Glutamatergic neuron (in vitro differentiated cells): ENCODE data around the gene HYOU1. TPM values are rescaled to one million over a fixed set of nuclear protein-coding genes. Genes with fewer than 3 reads are reported as not detected.

Experiments
- DNase-seq: peaks from one replicate; pipeline ENCODE4 v3.0.0; 2022
- H3K27ac Mint-ChIP-seq: one replicate; pipeline ENCODE4 v1.8.0; 2020; ENCODE audit warnings: mild to moderate bottlenecking, mixed read lengths, inconsistent platforms; ENCODE audit not compliant: unreplicated experiment
- H3K27me3 Mint-ChIP-seq: one replicate; pipeline ENCODE4 v1.8.0; 2020; ENCODE audit warnings: mild to moderate bottlenecking, moderate library complexity, mixed read lengths, inconsistent platforms; ENCODE audit not compliant: unreplicated experiment
- H3K36me3 Mint-ChIP-seq: one replicate; pipeline ENCODE4 v1.8.0; 2020; ENCODE audit warnings: mild to moderate bottlenecking, mixed read lengths, inconsistent platforms; ENCODE audit not compliant: unreplicated experiment
- H3K4me1 Mint-ChIP-seq: one replicate; pipeline ENCODE4 v1.8.0; 2020; ENCODE audit warnings: mild to moderate bottlenecking, low read depth, mixed read lengths, inconsistent platforms; ENCODE audit not compliant: unreplicated experiment
- H3K4me3 Mint-ChIP-seq: one replicate; pipeline ENCODE4 v1.8.0; 2020; ENCODE audit warnings: mild to moderate bottlenecking, mixed read lengths, inconsistent platforms; ENCODE audit not compliant: unreplicated experiment
- H3K9me3 Mint-ChIP-seq: one replicate; pipeline ENCODE4 v1.8.0; 2020; ENCODE audit warnings: mild to moderate bottlenecking, moderate library complexity, mixed read lengths, inconsistent platforms; ENCODE audit not compliant: unreplicated experiment
- CTCF ChIP-seq: fragments of 200-600 bp; sonication (generic); IDR thresholded peaks from one replicate; pipeline ENCODE4 v1.5.0; 2021; ENCODE audit not compliant: partially characterized antibody, unreplicated experiment
- total RNA-seq: library from RNA; stranded (reverse); fragmentation: NEBNext Ultra II Directional; extraction: Animal tissue kit (Norgen Biotek cat#: 25700); gene quantifications from one replicate; pipeline ENCODE4 v1.2.1, GENCODE V29; 2021; ENCODE audit not compliant: unreplicated experiment

Gene HYOU1
- total RNA-seq, 1 donor from 2014 or later = 193 TPM

GRCh38 chr11:119056421-119056999, 495 bp downstream of the HYOU1 start:
- no peak for TF ChIP-seq CTCF
- Mint-ChIP-seq H3K27me3 (peaks cover 8% of the 10 kb centered on the region), H3K27ac (peak overlapping the region; percentile 67), H3K9me3 (peaks cover 8% of the 10 kb centered on the region), H3K4me3 (peak overlapping the region; percentile 95), H3K4me1 (peaks cover 10% of the 10 kb centered on the region), H3K36me3 (no peaks in the 10 kb centered on the region)
- peak; percentile 39 for DNase-seq

GRCh38 chr11:119055901-119056300, 1.1 kb downstream of the HYOU1 start:
- DNase-seq = no peak
- TF ChIP-seq CTCF = no peak
- Mint-ChIP-seq H3K9me3 (peaks cover 8% of the 10 kb centered on the region), H3K4me1 (peaks cover 10% of the 10 kb centered on the region), H3K27ac (peak overlapping the region; percentile 67), H3K27me3 (peaks cover 8% of the 10 kb centered on the region), H3K36me3 (no peaks in the 10 kb centered on the region), H3K4me3 (peak overlapping the region; percentile 95)

GRCh38 chr11:119054418-119054817, 2.6 kb downstream of the HYOU1 start:
- H3K27ac Mint-ChIP-seq = no peak overlapping the region
- peaks cover 8% of the 10 kb centered on the region for H3K9me3 Mint-ChIP-seq
- no peak for TF ChIP-seq CTCF

GRCh38 chr11:119052163-119052814, 4.7 kb downstream of the HYOU1 start:
- peaks cover 3% of the 10 kb centered on the region for H3K27me3 Mint-ChIP-seq
- peaks cover 7% of the 10 kb centered on the region for H3K4me1 Mint-ChIP-seq
- H3K36me3 Mint-ChIP-seq = peaks cover 4% of the 10 kb centered on the region
- no peak for TF ChIP-seq CTCF
- no peak for DNase-seq
- H3K4me3 Mint-ChIP-seq = no peak overlapping the region
- peaks cover 9% of the 10 kb centered on the region for H3K9me3 Mint-ChIP-seq
- H3K27ac Mint-ChIP-seq = no peak overlapping the region

More at GRCh38 chr11:119054418-119054817, 2.6 kb downstream of the HYOU1 start:
- DNase-seq = no peak
- Mint-ChIP-seq H3K4me1 (peaks cover 10% of the 10 kb centered on the region), H3K27me3 (peaks cover 8% of the 10 kb centered on the region), H3K36me3 (peaks cover 4% of the 10 kb centered on the region), H3K4me3 (no peak overlapping the region)
